Stimulated activated CD4-positive, alpha-beta T cell treated with anti-CD3 and anti-CD28 coated beads, Interleukin-12 subunit alpha, Interleukin-12 subunit beta, amount 100 ng/mL, for 48 hours (primary cell): Measurements from ENCODE around the gene JAG2.
"Not testable (repeated sequence)": the region's sequence is repeated elsewhere in the genome, so short reads cannot be mapped to it uniquely, and the experiment has no call there.

Experiments
- DNase-seq, 3 donors: peaks; one replicate each; pipeline ENCODE4 v3.0.0-alpha.2; 2020; ENCODE audit warnings: low read depth in 2 of 3, low spot score in 1 of 3

Gene JAG2

GRCh38 chr14:105119408-105120025, 49.1 kb downstream of the JAG2 start:
- no peak for DNase-seq

- no peak for DNase-seq
Observed at GRCh38 chr14:105118646-105119407, 49.7 kb downstream of the JAG2 start.

DNA sequence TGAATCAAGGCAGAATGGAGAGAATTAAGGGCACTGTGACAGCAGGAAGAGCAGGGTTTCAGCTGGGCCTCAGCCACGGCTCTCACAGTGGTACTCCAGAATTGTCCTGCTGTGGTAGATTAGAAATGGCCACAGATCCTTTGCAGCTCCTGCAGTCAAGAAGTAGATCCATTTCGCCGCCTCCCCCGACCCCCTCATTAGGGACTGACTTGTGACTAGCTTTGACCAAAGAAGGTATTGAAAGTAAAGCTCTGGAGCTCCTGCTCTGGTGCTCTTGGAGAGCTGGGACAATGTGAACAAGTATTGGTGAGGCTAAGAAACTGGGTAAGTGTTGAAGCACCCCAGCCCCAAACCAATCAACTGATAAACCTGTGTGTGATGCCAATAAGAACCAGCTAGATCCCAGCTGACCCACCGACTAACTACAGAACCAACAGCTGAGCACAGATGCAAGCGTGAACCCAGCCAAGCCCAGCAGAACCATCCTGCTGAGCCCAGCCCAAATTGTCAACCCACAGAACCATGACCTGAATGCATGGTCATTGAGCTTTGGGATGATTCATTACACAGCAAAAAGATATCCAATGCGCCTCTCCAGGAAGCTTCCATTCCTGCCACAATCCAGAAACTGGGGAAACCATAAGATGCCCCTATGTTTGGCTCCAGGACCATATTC, 50.7 kb downstream of the JAG2 start:
- DNase-seq: no peak

DNA sequence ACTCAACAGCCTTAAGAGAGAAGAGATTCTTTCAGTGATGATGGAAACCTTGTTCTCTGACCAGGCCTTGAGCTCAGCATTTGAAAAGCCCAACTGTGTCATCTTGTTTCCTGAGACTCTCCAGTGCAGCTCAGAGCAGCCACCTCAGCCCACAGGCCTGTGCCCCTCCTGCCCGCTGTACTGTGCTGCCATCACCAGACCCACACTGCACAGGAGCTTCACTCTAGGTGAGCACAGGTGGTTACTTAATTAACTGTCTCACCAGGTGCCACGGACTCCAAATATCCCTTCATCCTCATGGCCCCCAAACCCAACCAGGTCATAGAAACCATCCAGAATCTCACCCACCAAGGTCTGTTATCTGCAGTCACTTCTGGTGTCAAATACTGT, 51.3 kb downstream of the JAG2 start:
- DNase-seq: no peak

GRCh38 chr14:105116451-105117256, 51.9 kb downstream of the JAG2 start:
- DNase-seq: no peak

GRCh38 chr14:105109243-105109642, 59.3 kb downstream of the JAG2 start:
- DNase-seq: not testable (repeated sequence)

- no peak for DNase-seq
Observed at GRCh38 chr14:105108516-105108864, 60.1 kb downstream of the JAG2 start.

- no peak for DNase-seq
Observed at GRCh38 chr14:105107781-105108515, 60.6 kb downstream of the JAG2 start.

DNA sequence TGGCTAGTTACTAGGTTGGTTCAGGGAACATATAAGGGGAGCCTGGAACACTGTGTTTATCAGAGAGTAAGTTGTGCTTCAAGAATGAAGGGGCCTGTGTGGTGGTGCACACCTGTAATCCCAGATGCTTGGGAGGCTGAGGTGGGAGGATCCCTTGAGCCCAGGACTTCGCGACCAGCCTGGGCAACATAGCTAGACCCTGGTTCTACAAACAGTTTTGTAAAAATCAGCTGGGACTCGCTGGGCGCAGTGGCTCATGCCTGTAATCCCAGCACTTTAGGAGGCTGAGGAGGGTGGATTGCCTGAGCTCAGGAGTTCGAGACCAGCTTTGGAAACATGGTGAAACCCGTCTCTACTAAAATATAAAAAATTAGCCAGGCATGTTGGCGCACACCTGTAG, 61.2 kb downstream of the JAG2 start:
- no peak for DNase-seq

DNA sequence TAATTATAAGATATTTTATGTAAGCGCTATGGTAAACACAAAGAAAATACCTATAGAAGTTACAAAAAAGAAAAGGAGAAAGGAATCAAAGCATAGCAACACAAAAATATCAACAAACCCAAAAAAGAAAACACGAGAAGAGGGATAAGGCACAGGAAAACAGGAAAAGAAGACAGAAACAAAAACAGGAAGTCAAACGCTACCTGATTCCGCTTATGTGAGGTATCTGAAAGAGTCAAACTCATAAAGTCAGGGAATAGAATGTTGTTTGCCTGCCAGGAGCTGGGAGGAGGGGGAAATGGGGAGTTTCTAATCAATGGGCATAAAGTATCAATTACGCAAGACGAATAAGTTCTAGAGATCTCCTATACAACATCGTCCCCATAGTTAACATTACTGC, 63.4 kb downstream of the JAG2 start:
- DNase-seq: no peak

- no peak for DNase-seq
Observed at GRCh38 chr14:105102893-105103292, 65.7 kb downstream of the JAG2 start.

- no peak for DNase-seq
Observed at GRCh38 chr14:105102361-105102870, 66.2 kb downstream of the JAG2 start.

GRCh38 chr14:105100910-105101309, 67.7 kb downstream of the JAG2 start:
- DNase-seq: no peak

- no peak for DNase-seq
Observed at GRCh38 chr14:105099778-105100177, 68.8 kb downstream of the JAG2 start.

DNA sequence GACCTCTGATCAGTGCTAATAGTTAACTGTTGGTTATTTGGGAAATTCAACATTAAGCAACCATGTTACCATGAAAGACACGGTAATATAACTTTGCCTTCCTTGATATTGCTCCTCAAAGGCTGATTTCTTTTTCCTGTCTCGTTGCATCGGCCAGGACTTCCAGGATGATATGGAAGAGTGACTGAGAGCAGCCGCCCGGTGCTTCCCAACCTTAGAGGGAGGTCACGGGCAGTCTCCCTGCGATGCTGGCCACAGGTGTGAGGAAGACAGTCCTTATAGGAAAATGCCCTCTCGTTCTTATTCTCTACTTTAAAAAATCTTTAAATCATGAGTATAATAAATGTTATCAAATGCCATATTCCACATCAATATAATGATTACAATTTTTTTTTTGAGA, 70.3 kb downstream of the JAG2 start:
- no peak for DNase-seq

- DNase-seq: no peak
Observed at GRCh38 chr14:105097794-105098127, 70.8 kb downstream of the JAG2 start.

DNA sequence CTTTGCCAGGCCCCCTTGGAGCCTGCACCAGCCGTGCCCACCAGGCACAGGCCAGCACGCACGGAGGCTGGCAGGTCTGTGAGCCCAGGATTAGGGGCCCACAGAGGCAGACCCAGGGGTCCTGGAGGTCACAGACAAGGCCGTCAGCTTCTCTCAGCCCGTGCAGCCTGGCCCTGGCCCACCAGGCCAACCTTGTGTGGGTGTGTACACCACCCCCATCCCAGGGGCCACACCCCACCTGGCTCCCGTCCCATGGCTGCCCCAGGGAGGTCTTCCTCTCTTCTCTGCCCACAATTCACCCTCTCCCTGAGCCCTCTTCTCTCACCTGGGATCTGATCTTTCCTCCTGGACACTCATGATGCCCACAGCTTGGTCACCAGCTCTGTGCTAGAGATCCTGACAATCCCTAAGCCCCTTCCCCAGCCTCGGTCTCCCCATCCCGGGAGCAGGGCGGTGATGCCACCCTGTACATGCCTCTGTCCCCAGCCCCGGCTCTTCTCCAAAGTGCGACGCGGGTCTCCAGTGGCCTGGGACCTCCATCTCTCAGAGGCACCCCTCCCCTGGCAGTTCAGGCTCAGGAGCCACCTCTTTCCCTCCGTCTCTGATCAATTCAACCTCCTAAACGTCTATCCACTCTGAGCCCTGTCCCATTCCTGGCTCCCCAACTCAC, 72.2 kb downstream of the JAG2 start:
- DNase-seq: no peak

DNA sequence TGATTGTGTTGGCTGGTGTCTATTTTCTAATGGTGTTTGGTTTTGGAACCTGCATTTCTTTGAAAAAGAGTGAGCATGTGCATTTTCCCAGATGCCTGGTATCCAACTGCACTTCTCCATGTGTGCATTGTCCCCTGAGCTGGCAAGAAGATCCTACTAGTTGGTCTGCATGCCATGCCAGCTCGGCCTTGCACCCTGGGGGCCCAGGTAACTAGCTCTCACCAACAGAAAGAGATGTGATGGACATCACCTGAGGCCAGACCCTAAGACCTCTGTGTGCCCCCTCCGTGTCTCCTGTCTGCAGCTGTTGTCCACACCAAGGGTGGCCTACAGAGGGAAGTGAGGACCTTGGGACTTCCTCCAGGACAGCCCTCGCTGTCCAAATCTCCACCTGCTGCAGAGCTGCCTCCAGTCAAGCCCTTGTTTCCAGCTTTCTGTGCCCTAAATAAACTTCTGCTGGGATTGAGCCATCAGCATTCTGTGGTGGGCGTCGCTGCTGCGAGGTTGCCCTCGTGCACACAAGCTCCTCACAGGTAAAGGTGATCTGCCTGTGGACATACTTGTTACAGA, 73.3 kb downstream of the JAG2 start:
- no peak for DNase-seq

- no peak for DNase-seq
Observed at GRCh38 chr14:105094193-105094907, 74.2 kb downstream of the JAG2 start.
